Progenitor cell of endocrine pancreas (in vitro differentiated cells): ENCODE measurements around the gene STARD3. TPM values are rescaled to one million over a fixed set of nuclear protein-coding genes. Genes with fewer than 3 reads are reported as not detected.

Experiments used
- DNase-seq: peaks from one replicate; pipeline ENCODE4 v3.0.0; 2021; ENCODE audit warnings: low spot score; ENCODE audit not compliant: unreplicated experiment
- H3K27ac Mint-ChIP-seq: 2 replicates; pipeline ENCODE4 v1.8.0; 2021; ENCODE audit warnings: mild to moderate bottlenecking, moderate library complexity, mixed read lengths
- H3K27me3 Mint-ChIP-seq: 2 replicates; pipeline ENCODE4 v1.8.0; 2021; ENCODE audit warnings: mixed read lengths
- H3K36me3 Mint-ChIP-seq: 2 replicates; pipeline ENCODE4 v1.8.0; 2022; ENCODE audit warnings: mixed read lengths; ENCODE audit not compliant: insufficient read depth
- H3K4me1 Mint-ChIP-seq: 2 replicates; pipeline ENCODE4 v1.8.0; 2021; ENCODE audit warnings: low read depth, mixed read lengths
- H3K4me3 Mint-ChIP-seq: 2 replicates; pipeline ENCODE4 v1.8.0; 2021; ENCODE audit warnings: low read depth, mild to moderate bottlenecking, moderate library complexity, mixed read lengths
- H3K9me3 Mint-ChIP-seq: 2 replicates; pipeline ENCODE4 v1.8.0; 2021; ENCODE audit warnings: low read depth, mixed read lengths
- CTCF ChIP-seq: fragments of 200-600 bp; sonication (generic); IDR thresholded peaks from one replicate; pipeline ENCODE4 v1.5.0; 2021; ENCODE audit warnings: antibody characterized with exemption, mild to moderate bottlenecking; ENCODE audit not compliant: unreplicated experiment
- total RNA-seq: library from RNA; stranded (reverse); gene quantifications from 2 replicates; pipeline ENCODE4 v1.2.1, GENCODE V29; 2021

Gene STARD3
- total RNA-seq, 1 donor from 2014 or later = 57.0 TPM

GRCh38 chr17:39703913-39704312, 67.0 kb downstream of the STARD3 start:
- Mint-ChIP-seq H3K4me3 (no peak overlapping the region), H3K27ac (peak overlapping the region; percentile 39), H3K36me3 (peaks cover 3% of the 10 kb centered on the region), H3K9me3 (no peaks in the 10 kb centered on the region), H3K27me3 (no peaks in the 10 kb centered on the region), H3K4me1 (peaks cover 45% of the 10 kb centered on the region)
- no peak for TF ChIP-seq CTCF
- DNase-seq = no peak

DNA sequence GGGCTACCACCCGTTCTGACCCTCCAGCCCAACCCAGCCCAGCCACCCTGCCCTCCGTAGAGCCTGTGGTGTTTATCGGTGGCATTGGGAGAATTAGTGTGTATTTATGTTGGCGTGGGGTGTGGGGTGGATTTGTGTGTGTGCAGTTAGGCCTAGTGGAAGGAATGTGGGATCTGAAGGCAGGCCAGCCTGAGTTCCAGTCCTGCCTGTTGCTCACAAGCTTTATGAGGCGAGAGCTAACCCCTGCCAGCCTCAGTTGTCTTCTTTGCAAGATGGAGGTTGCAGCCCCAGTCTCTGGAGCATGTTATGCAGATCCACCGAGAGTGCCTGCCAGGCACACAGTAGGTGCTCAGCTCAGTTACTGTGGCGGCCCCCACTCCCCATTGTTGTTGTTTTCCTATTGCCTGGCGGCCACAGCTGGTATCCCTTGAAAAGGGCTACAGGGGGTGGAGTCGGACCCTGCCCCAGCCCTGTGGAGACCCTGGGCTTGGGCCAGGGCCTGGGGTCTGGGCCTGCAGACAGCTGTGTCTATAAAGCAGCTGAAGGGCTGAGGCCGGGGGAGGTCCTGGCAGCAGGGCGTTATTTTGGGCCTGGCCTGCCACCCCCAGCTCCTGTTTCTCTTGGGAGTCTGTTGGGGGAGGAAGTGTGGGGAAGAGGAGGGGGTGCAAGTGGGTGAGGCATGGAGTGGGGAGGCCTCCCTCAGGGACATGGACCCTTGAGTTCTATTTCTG, 68.0 kb downstream of the STARD3 start:
- Mint-ChIP-seq H3K27ac (no peak overlapping the region), H3K27me3 (no peaks in the 10 kb centered on the region), H3K4me1 (peaks cover 41% of the 10 kb centered on the region), H3K9me3 (no peaks in the 10 kb centered on the region), H3K4me3 (no peak overlapping the region), H3K36me3 (peaks cover 6% of the 10 kb centered on the region)
- no peak for TF ChIP-seq CTCF
- no peak for DNase-seq

GRCh38 chr17:39705786-39706348, 68.9 kb downstream of the STARD3 start:
- H3K4me3 Mint-ChIP-seq = no peak overlapping the region
- no peaks in the 10 kb centered on the region for H3K9me3 Mint-ChIP-seq
- no peak overlapping the region for H3K27ac Mint-ChIP-seq
- H3K36me3 Mint-ChIP-seq = peaks cover 6% of the 10 kb centered on the region
- H3K4me1 Mint-ChIP-seq = peaks cover 40% of the 10 kb centered on the region
- no peak for DNase-seq
- TF ChIP-seq CTCF = no peak
- H3K27me3 Mint-ChIP-seq = no peaks in the 10 kb centered on the region

DNA sequence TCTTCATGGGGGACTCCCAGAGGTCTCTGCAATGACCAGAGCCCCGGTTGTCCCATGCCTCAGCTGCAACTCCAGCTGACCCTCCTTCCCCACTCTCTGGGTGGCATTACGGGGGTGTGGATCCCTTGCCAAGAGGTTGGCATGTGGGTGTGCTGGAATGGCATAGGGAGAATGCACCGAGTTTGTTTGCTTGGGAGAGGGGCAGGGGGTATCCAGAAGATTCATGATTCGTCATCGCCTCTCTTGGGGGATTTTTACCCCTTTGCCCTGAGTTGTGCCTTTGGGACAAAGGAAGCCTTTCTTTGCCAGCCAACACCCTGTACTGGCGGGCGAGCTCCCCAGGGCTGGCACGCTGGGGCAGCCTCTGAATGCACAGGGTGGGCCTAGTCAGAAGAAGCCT, 69.4 kb downstream of the STARD3 start:
- no peak overlapping the region for H3K27ac Mint-ChIP-seq
- H3K9me3 Mint-ChIP-seq = no peaks in the 10 kb centered on the region
- H3K4me3 Mint-ChIP-seq = no peak overlapping the region
- H3K4me1 Mint-ChIP-seq = peaks cover 35% of the 10 kb centered on the region
- no peak for TF ChIP-seq CTCF
- DNase-seq = no peak
- no peaks in the 10 kb centered on the region for H3K27me3 Mint-ChIP-seq
- H3K36me3 Mint-ChIP-seq = peaks cover 6% of the 10 kb centered on the region

DNA sequence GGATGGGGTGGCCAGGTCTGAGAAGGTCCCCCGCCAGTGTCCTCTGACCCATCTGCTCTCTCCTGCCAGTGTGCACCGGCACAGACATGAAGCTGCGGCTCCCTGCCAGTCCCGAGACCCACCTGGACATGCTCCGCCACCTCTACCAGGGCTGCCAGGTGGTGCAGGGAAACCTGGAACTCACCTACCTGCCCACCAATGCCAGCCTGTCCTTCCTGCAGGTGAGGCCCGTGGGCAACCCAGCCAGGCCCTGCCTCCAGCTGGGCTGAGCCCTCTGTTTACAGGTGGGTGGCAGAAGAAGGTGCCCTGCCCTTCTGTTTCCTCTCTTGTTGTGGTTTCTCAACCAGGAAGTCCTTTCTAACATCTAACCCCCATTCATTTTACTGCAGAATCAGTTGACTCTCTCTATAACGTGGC, 70.0 kb downstream of the STARD3 start:
- Mint-ChIP-seq H3K9me3 (no peaks in the 10 kb centered on the region), H3K4me1 (peaks cover 30% of the 10 kb centered on the region), H3K36me3 (peaks cover 6% of the 10 kb centered on the region), H3K27ac (peak overlapping the region; percentile 88), H3K4me3 (no peak overlapping the region), H3K27me3 (no peaks in the 10 kb centered on the region)
- no peak for TF ChIP-seq CTCF
- DNase-seq = no peak
